Neural progenitor cell (in vitro differentiated cells): ENCODE measurements around the gene TACO1. TPM values are rescaled to one million over a fixed set of nuclear protein-coding genes. Genes with fewer than 3 reads are reported as not detected.

Source experiments
- DNase-seq: peaks from one replicate; pipeline ENCODE4 v3.0.0-alpha.2; 2016; ENCODE audit warnings: low spot score
- H2AFZ ChIP-seq: fragments of 200-600 bp; sonication (generic); replicated peaks from 2 replicates; pipeline ENCODE4 v1.6.1; 2016; ENCODE audit warnings: antibody characterized with exemption
- H3F3A ChIP-seq: fragments of 200-600 bp; sonication (generic); 2 replicates; pipeline ENCODE4 v1.6.1; 2016; ENCODE audit warnings: antibody characterized with exemption, low read depth
- H3K27ac ChIP-seq: fragments of 200-600 bp; sonication (generic); 2 replicates; pipeline ENCODE4 v1.5.1; 2016; ENCODE audit warnings: mild to moderate bottlenecking
- H3K27me3 ChIP-seq: fragments of 200-600 bp; sonication (generic); 2 replicates; pipeline ENCODE4 v1.6.1; 2016; ENCODE audit warnings: mild to moderate bottlenecking, moderate library complexity
- H3K36me3 ChIP-seq: fragments of 200-600 bp; sonication (generic); 2 replicates; pipeline ENCODE4 v1.5.1; 2016
- H3K4me1 ChIP-seq: fragments of 200-600 bp; sonication (generic); 2 replicates; pipeline ENCODE4 v1.6.1; 2016; ENCODE audit warnings: mixed run types
- H3K4me2 ChIP-seq: fragments of 200-600 bp; sonication (generic); 2 replicates; pipeline ENCODE4 v1.6.1; 2016
- H3K4me3 ChIP-seq: fragments of 200-600 bp; sonication (generic); 2 replicates; pipeline ENCODE4 v1.5.1; 2016
- H3K79me2 ChIP-seq: fragments of 200-600 bp; sonication (generic); 2 replicates; pipeline ENCODE4 v1.6.1; 2016; ENCODE audit warnings: low read depth
- H3K9ac ChIP-seq: fragments of 200-600 bp; sonication (generic); 2 replicates; pipeline ENCODE4 v1.6.1; 2016
- H3K9me3 ChIP-seq: fragments of 200-600 bp; sonication (generic); 2 replicates; pipeline ENCODE4 v1.5.1; 2016; ENCODE audit warnings: low read depth
- H4K20me1 ChIP-seq: fragments of 200-600 bp; sonication (generic); 2 replicates; pipeline ENCODE4 v1.6.1; 2016; ENCODE audit warnings: low read depth
- H3K27ac Mint-ChIP-seq: 3 replicates; pipeline ENCODE4 v1.8.0; 2021; ENCODE audit warnings: mixed read lengths
- H3K27me3 Mint-ChIP-seq: 2 replicates; pipeline ENCODE4 v1.8.0; 2022; ENCODE audit warnings: low read depth, mild to moderate bottlenecking, inconsistent platforms, moderate library complexity, mixed read lengths; ENCODE audit not compliant: insufficient read depth
- H3K36me3 Mint-ChIP-seq: 3 replicates; pipeline ENCODE4 v1.8.0; 2021; ENCODE audit warnings: mixed read lengths
- H3K4me1 Mint-ChIP-seq: 3 replicates; pipeline ENCODE4 v1.8.0; 2021; ENCODE audit warnings: mixed read lengths
- H3K4me3 Mint-ChIP-seq: 3 replicates; pipeline ENCODE4 v1.8.0; 2021; ENCODE audit warnings: mild to moderate bottlenecking, moderate library complexity, mixed read lengths
- H3K9me3 Mint-ChIP-seq: 3 replicates; pipeline ENCODE4 v1.8.0; 2020; ENCODE audit warnings: mixed read lengths
- EZH2 ChIP-seq: fragments of 200-600 bp; sonication (generic); IDR thresholded peaks from 2 replicates; pipeline ENCODE4 v1.6.1; 2017; ENCODE audit warnings: antibody characterized with exemption, mild to moderate bottlenecking, moderate library complexity
- EZH2phosphoT487 ChIP-seq: fragments of 200-600 bp; sonication (generic); IDR thresholded peaks from 2 replicates; pipeline ENCODE4 v1.6.1; 2017; ENCODE audit warnings: antibody characterized with exemption
- total RNA-seq: library from RNA; depleted of rRNA; stranded (reverse); fragments of >200 nt; gene quantifications from 2 replicates; pipeline ENCODE4 v1.2.3, GENCODE V29; 2015; ENCODE audit warnings: low replicate concordance
- TF ChIP-seq, protein P1 (sequence below): fragments of 200-600 bp; sonication (generic); IDR thresholded peaks from 2 replicates; pipeline ENCODE4 v1.5.1; 2017; ENCODE audit warnings: antibody characterized with exemption, mild to moderate bottlenecking

The TACO1 gene
- total RNA-seq, 1 donor from 2014 or later: 18.3 TPM

DNA sequence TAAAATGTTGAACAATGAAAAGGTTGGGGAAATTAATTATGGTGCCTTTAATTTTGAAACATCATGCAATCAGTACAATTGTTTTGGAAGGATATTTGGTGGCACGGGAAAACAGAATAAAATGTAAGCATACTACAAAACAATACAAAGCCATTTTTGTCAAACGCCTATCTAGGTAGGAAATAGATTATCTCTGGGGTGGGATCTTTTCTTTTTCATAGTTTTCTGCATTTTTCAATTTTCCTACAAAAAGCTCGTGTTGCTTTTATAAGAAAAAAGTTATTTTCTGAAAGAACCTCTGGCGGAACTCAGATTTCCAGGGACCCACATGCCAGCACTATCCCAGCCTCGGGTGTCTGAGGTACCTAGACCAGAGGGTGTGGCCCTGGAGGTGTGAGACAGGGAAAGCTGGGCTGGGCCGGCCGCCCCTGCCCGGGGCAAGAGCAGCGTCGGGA lies 20.6 kb downstream of the TACO1 start:
- H3K27me3 ChIP-seq: no peaks in the 10 kb centered on the region
- H3K36me3 ChIP-seq: no peaks in the 10 kb centered on the region
- H4K20me1 ChIP-seq: peaks cover 32% of the 10 kb centered on the region
- peak overlapping the region; percentile 9 for H2AFZ ChIP-seq
- TF ChIP-seq EZH2 (no peak), EZH2phosphoT487 (no peak)
- TF ChIP-seq, protein P1, sequence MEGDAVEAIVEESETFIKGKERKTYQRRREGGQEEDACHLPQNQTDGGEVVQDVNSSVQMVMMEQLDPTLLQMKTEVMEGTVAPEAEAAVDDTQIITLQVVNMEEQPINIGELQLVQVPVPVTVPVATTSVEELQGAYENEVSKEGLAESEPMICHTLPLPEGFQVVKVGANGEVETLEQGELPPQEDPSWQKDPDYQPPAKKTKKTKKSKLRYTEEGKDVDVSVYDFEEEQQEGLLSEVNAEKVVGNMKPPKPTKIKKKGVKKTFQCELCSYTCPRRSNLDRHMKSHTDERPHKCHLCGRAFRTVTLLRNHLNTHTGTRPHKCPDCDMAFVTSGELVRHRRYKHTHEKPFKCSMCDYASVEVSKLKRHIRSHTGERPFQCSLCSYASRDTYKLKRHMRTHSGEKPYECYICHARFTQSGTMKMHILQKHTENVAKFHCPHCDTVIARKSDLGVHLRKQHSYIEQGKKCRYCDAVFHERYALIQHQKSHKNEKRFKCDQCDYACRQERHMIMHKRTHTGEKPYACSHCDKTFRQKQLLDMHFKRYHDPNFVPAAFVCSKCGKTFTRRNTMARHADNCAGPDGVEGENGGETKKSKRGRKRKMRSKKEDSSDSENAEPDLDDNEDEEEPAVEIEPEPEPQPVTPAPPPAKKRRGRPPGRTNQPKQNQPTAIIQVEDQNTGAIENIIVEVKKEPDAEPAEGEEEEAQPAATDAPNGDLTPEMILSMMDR: no peak
- peak overlapping the region; percentile 56 for H3K4me3 ChIP-seq
- no peaks in the 10 kb centered on the region for H3K36me3 Mint-ChIP-seq
- no peak overlapping the region for H3K27ac Mint-ChIP-seq
- H3K27ac ChIP-seq: peak overlapping the region; percentile 50
- H3K79me2 ChIP-seq: peaks cover 33% of the 10 kb centered on the region
- H3K4me1 Mint-ChIP-seq: peaks cover 24% of the 10 kb centered on the region
- no peaks in the 10 kb centered on the region for H3K9me3 ChIP-seq
- peak overlapping the region; percentile 78 for H3K4me2 ChIP-seq
- no peak for DNase-seq
- no peak overlapping the region for H3K9ac ChIP-seq
- peaks cover 8% of the 10 kb centered on the region for H3K27me3 Mint-ChIP-seq
- H3K9me3 Mint-ChIP-seq: no peaks in the 10 kb centered on the region
- H3K4me1 ChIP-seq: peaks cover 13% of the 10 kb centered on the region
- peak overlapping the region; percentile 92 for H3K4me3 Mint-ChIP-seq
- H3F3A ChIP-seq: peaks cover 14% of the 10 kb centered on the region

DNA sequence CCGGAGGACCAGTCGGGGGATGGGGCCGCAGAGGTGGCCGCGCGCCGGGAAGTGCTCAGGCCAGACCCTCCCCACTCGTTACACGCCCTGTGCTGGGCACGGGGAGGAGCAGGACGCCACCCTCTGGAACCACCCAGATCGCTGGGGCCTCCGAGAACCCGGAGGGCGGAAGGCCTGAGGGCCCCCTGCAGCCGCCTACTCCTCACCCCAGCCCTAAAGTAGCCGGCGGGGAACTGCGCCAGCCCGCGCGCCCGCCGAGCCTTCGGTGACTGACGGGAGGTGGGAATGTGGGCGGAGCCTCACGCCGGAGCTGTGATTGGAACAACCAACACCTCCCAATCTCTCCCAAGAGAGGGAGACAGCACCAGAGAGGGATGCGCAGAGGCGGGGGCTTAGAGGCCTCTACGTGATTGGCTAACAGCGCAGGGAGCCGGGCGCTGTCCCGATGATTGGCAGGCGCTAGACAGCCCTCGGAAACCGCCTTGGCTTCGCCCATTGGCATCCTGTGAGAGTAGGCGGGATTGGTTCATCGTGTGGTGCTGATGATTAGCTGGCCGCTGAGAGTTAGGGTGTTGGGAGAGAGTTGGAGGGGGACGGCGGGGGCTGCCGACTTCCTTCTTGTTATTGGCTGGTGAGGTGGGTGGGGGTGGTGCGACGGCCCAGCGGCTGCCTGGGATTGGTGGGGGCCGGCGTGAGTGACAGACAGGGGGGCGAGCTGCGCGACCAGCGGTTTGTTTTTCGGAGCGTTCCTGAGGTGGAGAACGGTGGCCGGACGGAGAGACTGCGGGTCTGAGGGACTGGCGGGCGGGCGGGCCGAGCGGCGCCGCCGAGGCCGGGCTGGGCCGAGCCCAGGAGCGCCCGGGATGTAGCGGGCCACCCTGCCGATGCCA lies 21.2 kb downstream of the TACO1 start, which contains the start of gene MAP3K3:
MAP3K3 (plus strand) TSS at position 734 of the 890 bp plus-strand sequence. CDS start 343 bp downstream, outside the sequence.
- Histone ChIP-seq H3F3A (peaks cover 14% of the 10 kb centered on the region), H4K20me1 (peaks cover 39% of the 10 kb centered on the region), H3K4me3 (peak within 1 kb of the TSS; percentile 96), H3K27me3 (no peaks in the 10 kb centered on the region), H3K9ac (peak within 1 kb of the TSS; percentile 29), H3K4me2 (peak within 1 kb of the TSS; percentile 98), H3K4me1 (peaks cover 13% of the 10 kb centered on the region), H3K9me3 (no peaks in the 10 kb centered on the region), H3K36me3 (no peaks in the 10 kb centered on the region), H2AFZ (peak within 1 kb of the TSS; percentile 9), H3K27ac (peak within 1 kb of the TSS; percentile 64), H3K79me2 (peaks cover 40% of the 10 kb centered on the region)
- Mint-ChIP-seq H3K36me3 (no peaks in the 10 kb centered on the region), H3K9me3 (no peaks in the 10 kb centered on the region), H3K4me1 (peaks cover 30% of the 10 kb centered on the region), H3K27ac (peak within 1 kb of the TSS; percentile 78), H3K4me3 (peak within 1 kb of the TSS; percentile 97), H3K27me3 (peaks cover 8% of the 10 kb centered on the region)
- DNase-seq: peak; percentile 100
- TF ChIP-seq EZH2phosphoT487: no peak
- TF ChIP-seq, protein P1: peak; percentile 20

DNA sequence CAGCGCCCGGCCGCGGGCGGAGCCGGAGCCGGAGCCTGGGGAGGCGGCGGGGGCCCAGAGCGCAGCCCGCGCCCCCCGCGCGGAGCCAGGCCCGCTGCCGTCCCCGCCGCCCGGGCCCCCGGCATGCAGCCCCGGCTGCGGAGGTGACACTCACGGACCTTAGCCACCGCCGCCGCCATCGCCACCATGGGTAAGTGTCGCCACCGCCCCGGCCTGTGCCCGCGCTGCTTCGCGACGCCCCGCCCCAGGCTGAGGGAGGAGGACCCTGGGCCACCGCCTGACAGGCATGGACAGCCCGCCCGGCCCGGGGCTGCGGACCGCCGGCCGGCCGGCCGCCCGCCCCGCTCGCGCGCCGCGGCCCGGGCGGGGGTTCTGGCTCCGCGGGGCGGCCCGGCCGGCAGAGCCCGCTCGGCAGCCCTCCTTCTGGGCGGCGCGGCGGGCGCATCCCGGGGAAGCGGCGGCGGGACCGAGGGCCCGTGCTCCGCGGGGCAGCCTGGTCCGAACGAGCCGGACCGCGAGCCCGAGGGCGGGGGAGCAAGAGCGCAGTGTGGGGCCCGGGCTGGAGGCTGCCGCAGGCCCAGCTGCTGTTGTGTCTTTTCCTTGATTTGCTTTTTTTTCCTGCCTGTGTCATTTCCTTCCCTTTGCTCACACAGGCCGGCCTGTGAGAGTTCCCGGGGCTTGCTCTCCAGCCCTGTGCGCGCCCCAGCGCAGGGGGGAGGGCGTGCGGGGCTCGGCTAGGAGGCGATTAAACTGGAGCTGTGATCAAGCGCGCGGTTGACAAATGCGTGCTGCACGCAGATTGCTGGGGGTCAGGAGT lies 22.1 kb downstream of the TACO1 start:
- Histone ChIP-seq H2AFZ (no peak overlapping the region), H3K9me3 (no peaks in the 10 kb centered on the region), H3K4me1 (peaks cover 13% of the 10 kb centered on the region), H4K20me1 (peaks cover 48% of the 10 kb centered on the region), H3K9ac (peak overlapping the region; percentile 29), H3K27me3 (no peaks in the 10 kb centered on the region), H3K36me3 (no peaks in the 10 kb centered on the region), H3F3A (peaks cover 14% of the 10 kb centered on the region), H3K79me2 (peaks cover 49% of the 10 kb centered on the region), H3K4me2 (peak overlapping the region; percentile 98), H3K27ac (peak overlapping the region; percentile 64), H3K4me3 (peak overlapping the region; percentile 96)
- Mint-ChIP-seq H3K9me3 (no peaks in the 10 kb centered on the region), H3K27me3 (peaks cover 8% of the 10 kb centered on the region), H3K4me3 (peak overlapping the region; percentile 97), H3K36me3 (no peaks in the 10 kb centered on the region), H3K27ac (peak overlapping the region; percentile 19), H3K4me1 (peaks cover 30% of the 10 kb centered on the region)
- DNase-seq: peak; percentile 87
- TF ChIP-seq EZH2phosphoT487: no peak
- TF ChIP-seq EZH2: peak; percentile 41
